ENCODE data around the gene PHLPP2.

Gene PHLPP2

DNA sequence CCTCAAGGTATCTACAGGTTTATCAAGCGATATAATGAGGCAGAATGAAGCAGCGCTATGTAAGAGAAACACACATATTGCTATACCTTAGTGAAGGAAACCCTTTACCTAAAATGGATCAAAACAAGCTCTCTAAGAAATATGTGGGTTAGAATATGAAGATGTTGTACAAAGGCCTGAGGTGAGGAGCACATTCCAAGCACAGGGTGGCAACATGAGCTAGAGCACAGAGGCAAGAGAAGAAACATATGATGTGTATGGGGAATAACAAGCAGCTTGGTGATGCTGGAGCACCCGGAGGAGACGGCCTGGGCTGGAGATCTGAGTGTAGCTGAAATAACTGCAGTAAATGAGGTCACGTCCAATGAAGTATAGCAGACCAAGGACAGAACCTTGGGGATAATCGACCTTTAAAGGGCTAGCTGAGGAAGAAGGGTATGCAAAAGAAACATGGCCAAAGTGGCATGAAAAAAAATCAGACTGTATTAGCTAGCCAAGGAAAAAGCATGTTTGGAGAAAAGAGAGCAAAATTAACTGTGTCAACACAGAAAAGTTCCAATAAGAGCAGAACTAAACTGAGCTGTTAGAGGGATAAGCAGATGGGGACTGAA, 54.5 kb downstream of the PHLPP2 start:
- no peak for DNase-seq (ENCODE audit: low read depth)

DNA sequence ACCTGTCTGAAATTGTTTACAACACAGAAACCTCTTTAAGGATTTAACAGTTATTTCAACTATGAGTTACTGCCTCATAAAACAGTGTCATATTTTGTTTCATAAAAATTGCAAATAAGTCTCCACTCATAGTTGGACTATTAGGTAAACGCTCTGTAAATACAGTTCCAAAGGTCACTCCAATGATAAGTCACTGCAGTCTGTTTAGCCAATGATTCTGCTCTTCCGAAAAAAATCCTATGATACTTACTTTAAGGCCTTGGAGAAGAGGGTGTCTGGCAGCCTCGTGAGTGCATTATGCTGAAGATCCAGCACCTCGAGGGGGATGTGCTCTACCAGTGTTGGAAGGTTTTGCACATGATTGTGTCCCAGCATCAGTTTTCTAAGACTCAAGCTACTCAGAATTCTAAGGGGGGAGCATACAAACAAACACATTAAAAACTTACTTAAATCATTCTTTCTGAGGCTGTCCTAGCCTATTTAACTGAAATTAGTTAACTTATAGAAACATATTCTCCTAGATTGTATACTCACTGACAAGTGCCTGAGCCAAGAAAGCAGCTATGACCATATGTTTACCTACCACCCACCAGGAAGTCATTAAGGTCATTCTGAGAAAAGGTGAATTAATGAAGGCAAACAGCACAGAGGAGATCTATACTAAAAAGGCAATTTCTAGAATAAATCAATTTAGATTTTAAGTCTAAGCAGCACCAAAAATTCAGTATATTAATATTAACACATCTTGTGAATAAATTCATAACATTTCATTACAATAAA, 57.4 kb downstream of the PHLPP2 start:
- no peak for DNase-seq (ENCODE audit: low read depth)

DNA sequence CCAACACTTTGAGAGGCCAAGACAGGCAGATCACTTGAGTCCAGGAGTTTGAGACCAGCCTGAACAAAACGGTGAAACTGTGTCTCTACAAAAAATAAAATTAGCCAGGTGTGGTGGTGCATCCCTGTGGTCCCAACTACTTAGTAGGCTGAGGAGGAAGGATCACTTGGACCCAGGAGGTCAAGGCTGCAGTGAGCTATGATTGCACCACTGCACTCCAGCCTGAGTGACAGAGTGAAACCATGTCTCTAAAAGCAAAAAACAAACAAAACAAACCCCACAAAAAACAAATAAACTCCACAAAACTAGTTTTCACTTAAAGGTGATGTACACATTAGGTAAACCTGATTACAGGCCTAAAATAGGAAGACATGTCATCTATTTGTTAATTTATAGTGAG, 58.2 kb downstream of the PHLPP2 start:
- DNase-seq (ENCODE audit: low read depth), result no peak

DNA sequence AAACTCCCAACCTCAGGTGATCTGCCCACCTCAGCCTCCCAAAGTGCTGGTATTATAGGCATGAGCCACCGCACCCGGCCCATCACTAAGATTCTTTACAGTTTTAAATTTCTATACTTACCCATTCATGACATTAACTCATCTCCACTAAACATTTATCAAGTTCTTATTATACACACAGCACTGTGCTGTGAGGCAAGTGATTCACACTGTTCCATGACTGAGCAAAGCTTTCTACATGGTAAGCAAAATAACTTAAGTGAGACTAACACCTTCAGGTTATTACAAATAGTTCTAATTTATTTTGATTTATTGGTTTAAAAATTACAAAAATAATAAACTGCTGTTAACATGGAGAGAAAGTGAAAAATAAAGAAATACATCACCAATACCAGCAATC, 65.0 kb downstream of the PHLPP2 start:
- no peak for DNase-seq (ENCODE audit: low read depth)

DNA sequence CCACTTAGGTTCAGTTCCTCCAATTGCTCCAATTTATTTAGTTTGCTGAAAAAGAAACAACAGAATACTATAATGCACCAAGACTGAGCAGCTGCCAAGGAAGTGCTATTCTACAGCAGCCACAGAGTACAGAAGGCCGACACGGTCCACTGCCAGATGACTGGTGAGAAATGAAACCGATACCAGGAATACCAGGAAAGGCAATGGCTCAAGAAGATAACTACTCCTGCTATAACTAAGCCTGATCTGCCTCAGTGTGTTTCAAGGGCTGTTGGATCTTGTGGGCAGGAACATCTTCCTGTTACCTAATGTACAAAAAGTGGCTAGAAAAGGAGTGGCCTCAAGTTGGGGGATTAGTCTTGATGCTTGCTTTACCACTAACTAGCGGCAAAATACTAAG, 65.7 kb downstream of the PHLPP2 start:
- DNase-seq (ENCODE audit: low read depth), result no peak

DNA sequence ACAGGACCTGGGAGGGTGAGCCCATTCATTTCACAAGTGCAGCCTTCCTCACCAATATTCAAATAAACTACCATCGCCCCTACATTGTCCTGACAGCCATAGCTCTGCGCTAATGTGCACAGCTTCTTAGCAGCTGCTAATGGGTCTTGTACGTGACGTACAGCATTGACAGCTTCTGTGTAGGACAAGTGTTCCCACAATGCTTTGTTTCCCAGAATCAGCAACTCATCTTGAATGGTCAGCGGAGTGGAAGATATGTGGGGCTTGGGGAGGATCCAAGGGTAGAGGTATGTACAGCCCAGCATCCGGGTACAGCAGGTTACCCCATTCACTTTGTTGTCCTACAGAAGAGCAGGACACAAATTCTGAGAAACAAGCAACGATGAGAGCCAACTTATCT, 74.8 kb downstream of the PHLPP2 start:
- DNase-seq (ENCODE audit: low read depth), result no peak

DNA sequence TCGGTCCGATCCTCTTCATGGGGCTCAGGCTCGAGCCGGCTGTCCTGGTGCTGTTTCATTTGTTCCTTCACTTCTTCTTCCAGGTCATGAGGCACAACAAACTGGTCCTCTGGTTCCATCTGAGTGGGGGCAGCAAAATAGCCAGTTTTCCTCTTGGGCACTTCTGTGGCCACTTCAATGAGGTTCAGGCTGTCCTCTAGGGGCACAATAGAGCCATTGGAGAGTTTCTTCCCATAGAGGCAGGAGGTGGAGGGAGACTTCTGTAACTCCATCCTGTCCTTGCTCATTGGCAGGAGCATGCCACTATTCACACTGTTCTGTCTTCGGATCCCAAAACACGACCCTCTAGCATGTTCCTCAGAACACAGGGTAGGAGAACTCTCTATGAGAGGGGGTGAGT, 75.6 kb downstream of the PHLPP2 start:
- peak; percentile 35 for DNase-seq (ENCODE audit: low read depth)

DNA sequence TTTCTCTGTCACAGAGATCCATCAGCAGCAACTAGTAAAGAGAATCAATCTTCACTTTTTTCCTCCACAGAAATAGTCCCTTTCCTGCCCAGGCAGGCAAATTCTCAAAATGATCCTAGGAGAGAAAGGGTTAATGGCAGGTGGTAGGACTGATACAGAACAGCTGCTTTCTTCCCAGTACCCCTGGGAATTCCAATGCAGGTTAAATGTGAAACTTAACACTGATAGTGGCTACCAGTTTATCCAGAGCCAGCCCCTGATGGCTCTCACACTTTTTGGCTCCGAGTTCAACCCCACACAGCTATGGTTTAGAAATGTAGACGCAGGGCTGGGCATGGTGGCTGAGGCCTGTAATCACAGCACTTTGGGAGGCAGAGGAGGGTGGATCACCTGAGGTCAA, 76.3 kb downstream of the PHLPP2 start:
- no peak for DNase-seq (ENCODE audit: low read depth)

DNA sequence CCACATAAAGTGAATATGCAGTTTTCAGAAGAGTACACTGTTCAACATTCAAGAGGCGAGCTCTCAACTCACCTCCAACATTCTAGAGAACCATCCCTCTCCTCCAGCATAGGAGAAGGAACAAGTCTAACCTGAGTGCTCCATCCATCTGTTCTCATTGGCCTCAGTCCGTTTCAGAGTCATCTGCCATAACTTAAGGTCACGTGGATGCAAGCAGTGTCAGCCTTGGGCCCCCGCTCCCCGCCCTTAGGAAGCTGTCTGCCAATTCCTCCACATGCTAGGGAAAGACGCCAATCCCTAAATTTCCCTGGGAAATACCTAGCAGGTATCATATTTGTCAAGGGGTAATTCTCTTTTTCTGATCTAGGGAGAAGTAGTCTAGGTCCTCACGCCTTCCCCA, 77.1 kb downstream of the PHLPP2 start:
- DNase-seq (ENCODE audit: low read depth), result no peak

DNA sequence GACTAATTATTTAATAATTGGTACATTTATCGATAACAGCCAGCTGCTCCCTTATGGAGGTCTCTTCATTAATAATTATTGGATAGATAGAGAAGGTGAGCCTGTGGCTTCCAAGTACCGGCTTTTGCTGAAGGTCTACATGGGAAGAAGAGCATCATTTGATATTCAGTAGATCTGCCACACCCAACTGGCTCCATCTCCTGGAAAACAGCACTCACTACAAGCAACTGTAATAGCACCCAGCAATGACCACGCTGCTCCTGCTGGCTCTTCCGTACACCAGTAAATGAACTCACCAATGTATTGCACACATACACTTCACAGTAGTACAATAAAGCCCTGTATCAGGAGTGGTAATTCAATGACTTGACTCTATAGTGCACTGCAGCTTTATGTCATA, 79.1 kb downstream of the PHLPP2 start:
- DNase-seq (ENCODE audit: low read depth), result peak; percentile 56

DNA sequence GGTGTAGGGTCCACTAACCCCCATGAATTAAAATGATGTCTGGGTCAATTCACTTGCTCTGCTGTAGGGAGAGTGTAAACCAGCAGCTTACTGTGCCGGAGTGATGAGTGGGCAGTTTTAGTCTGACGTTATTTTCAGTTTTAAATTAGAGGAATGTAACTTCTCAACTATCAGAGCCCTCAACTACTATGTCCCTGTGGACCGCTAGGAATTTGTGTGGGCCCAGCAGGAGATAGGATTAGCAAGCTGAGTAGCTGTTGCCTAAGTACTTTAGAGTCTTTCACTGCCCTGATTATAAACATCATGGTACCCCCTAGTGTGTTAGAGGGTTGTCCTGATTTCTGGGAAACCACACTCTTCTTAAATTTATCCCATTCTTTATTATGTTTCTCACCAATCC, 87.1 kb downstream of the PHLPP2 start:
- no peak for DNase-seq (ENCODE audit: low read depth)

DNA sequence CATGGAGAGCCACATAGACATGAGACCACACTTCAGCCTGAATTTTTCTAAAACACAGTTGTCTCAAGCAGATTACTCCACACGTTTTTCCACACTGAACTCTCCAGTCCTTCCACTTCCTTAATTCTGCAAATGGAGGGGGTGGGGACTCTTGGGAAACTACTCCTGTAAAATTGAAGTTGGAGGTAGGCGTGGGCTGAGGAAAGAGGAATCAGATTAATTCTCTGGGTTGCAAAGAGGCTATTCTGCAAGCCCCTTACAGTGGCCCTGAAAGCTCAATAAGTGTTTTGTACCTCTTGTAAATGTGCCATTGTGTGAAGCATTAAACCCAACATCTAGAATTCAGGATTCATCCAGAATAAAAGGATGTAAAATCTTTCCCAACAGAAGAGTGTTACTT, 88.9 kb downstream of the PHLPP2 start:
- no peak for DNase-seq (ENCODE audit: low read depth)

DNA sequence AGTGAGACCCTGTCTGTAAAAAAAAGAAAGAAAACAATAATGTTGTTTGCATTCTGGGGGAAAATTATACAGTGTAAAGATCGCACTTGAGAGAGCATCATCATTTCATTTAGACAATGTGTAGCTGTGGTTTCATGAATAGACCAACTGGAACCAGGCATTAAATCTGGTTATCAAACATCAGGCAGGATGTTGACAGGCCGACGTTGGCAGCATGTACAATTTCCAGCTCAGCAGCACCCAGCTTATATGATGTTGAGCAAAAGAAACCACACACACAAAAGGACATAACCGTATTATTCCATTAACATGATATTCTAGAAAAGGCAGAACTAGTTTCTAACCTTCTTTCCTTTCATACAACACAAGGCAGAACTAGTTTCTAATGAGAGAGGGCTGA, 92.7 kb downstream of the PHLPP2 start:
- no peak for DNase-seq (ENCODE audit: low read depth)

DNA sequence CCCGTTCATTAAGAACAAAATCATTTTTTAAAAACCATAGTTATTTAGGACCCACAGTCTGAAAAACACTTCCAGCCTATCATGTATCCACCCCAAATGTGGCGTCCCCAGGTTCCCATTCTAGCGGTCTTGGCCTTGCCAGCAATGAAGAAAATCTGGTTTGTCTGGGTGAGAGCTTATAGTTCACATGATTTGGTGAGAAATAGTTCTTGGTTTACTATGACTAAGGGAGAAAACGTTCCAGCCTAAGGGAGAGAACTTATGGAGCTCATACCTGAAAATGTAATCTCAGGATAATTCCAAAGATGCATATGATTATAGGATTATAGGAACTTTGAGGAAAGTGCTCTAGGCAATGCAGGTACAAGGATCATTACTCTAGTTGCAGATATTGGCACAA, 93.7 kb downstream of the PHLPP2 start:
- DNase-seq (ENCODE audit: low read depth), result no peak

DNA sequence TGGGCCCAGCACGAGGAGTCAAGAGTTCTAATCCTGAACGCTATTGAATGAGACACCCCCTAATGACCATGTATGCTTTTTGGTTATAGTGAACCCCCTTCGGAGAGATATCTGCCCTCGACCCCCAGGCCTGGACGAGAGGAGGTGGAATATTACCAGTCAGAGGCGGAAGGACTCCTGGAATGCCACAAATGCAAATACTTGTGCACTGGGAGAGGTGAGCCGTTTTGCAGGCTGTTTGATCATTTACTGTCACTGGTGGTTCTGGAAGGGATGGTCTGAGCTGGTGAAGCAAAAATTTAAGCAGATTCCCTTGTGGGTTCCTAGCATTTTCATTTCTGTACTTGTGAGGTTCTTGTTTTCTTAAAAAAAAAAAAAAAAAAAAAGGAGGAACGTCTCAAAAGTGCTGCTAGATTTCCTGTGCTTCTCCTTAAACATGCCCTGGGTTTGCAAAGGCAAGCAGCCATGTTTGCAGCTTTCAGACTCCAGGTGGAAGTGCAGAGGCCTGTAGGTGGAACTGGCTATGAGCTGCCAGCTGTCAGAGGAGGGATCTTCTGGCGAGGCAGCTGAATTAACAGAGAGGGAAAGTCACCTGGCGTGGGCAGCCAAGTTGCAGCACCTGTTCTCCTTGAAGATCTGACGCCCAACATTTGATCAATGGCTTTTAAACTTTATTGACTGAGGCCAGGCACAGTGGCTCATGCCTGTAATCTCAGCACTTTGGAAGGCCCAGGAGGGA, 95.1 kb downstream of the PHLPP2 start:
- DNase-seq (ENCODE audit: low read depth), result no peak

DNA sequence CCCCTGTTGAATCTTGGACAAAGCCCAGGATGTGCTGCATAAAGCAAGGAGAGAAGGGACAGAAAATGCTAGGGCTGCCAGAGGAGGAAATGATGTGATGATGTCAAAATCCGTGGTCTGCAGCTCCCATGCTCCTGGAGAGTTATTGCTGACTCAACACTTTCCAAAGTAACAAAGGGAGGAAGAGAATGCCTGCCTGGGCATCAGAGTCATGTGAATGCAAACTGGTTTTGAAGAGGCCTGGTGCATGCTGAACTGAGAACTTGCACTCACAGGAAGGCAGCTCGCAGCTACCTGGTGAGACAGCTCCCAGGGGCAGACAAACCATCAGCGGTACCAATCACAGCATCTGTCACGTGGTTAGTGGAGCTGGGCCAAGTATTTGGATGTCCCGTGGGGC, 95.7 kb downstream of the PHLPP2 start:
- peak; percentile 10 for DNase-seq (ENCODE audit: low read depth)

DNA sequence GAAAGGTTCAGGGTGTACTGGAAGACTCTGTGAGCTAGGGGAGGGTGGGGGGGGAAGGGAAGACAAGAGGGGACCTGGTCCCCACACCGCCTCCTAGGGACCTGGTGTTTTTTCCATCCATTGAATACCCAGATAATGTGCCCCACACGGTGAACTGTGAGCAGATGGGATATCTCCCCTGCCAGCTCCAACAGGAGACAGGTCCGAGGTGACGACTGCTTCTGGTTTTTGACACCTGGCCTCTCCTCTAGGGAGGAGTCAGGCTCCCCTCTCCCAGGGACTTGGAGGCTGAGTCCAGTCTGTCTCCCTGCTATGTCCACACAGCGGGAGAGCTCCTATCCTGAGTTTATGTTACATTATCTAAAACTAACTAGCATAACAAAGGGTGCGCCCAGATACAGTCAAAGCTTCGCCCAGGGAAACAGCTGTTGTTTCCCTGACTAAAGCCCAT, 96.7 kb downstream of the PHLPP2 start:
- no peak for DNase-seq (ENCODE audit: low read depth)

DNA sequence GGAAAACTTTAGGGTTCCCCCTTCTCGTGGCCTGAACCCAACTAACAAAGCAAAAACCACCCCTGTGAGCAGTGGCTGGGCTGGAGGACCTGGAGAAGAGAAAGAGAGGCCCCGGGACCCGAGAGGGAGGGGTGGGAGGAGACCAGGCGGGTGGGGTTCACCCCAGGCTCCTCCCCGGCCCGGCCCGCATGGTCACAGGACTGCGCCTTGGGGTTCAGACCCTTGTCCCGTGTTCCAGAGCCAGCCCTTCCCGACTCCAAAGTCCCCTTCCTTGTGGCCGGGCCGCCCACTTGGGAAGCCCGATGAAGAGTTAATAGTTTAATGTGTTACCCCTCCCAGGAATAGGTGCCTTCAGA, 97.7 kb downstream of the PHLPP2 start:
- no peak for DNase-seq (ENCODE audit: low read depth)

DNA sequence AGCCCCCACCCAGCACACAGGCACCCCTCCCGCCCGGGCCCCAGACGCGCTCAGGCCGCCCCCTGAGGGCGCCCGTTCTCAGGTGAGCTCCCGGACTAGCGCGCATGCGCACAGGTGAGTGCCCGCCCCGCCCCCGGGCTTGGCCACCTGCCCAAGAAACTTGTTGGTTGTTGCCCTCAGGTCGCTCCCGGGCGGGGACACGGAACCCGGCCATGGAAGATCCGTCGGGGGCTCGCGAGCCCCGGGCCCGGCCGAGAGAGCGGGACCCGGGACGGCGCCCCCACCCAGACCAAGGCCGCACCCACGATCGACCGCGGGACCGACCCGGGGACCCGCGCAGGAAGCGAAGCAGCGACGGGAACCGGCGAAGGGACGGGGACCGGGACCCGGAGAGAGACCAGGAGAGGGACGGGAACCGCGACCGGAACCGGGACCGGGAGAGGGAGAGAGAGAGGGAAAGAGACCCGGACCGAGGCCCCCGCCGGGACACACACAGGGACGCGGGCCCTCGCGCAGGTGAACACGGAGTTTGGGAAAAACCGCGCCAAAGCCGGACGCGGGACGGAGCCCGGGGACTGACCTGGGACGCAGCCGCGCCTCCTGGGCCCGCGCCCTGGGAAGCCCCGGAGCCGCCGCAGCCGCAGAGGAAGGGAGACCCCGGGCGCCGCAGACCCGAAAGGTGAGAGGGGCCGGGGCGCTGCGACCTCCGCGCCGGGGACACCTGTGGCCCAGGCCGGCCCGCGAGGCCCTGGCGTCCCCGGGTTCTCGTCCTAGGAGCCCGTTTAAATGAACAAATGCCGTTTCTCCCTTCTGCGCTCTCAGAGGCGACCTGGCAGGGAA, 98.3 kb downstream of the PHLPP2 start, which contains the start of gene MARVELD3:
Gene MARVELD3 (plus strand): TSS at position 167 of the 840 bp plus-strand sequence. CDS start 46 bp downstream, at position 213.
- DNase-seq (ENCODE audit: low read depth), result no peak

DNA sequence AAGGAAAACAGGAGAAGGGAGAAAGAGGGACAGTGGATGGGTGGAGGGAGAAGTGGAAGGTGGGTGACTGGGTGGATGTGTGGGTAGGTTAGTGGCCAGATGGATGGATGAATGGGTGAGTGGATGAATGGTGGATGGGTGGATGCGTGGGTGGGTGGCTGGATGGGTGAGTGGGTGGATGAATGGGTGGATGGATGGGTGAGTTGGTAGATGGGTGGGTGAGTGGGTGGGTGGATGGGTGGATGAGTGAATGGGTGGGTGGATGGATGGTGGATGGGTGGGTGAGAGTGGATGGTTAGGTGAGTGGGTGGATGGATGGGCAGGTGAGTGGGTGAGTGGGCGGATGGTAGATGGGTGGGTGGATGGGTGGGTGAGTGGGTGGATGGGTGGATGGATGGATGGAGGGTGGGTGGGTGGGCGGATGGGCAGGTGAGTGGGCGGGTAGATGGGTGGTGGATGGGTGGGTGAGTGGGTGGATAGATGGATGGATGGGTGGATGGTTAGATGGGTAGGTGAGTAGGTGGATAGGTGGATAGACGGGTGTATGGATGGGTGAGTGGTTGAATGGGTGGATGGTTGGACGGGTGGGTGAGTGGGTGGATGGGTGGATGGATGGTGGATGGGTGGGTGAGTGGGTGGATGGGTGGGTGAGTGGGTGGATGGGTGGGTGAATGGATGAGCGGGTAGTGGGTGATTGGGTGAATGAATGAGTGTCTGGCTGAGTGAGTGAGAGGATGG, 99.2 kb downstream of the PHLPP2 start:
- DNase-seq (ENCODE audit: low read depth), result no peak

DNA sequence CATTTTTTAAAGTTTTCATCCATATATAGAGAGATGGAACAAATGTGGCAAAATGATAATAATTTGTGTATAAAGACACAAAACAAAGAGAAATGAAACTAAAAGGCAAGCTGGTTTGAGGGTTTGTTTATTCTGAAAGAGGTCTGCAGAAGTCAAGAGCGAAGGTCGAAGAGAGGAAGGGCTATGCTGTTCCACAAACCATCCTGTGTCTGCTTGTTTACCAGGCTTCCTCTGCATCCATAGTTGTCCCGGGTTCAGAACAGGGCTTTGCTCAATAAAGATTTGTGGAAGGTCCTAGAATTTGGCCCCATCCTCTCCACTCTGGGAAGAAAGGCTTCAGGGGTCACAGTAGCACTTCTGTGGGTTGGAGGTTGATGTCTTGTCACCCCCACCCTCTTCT, 100.9 kb downstream of the PHLPP2 start:
- no peak for DNase-seq (ENCODE audit: low read depth)

DNA sequence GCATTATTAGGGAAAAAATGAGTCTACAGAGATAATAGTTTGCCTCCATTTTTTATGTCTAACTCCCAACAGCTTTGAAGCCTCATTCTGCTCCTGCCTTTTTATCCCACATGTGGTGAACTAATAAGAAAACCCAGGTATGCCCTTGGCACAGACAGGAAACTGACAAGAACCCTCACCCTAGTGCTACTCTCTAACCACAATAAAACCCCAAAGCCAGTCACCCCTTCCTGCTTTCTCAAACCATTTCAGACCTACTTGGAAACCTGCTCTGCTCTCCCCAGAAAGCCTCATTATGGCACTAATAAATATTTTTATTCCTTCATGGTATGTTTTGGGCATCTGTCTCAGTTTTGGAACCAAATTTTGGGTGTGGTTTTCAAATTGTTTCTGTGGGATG, 102.4 kb downstream of the PHLPP2 start:
- DNase-seq (ENCODE audit: low read depth), result no peak

Data from ELR (cell line).